MM.1S (cell line): Measurements from ENCODE around the gene TBC1D5.

ENCODE experiments used
- DNase-seq: peaks from one replicate; pipeline ENCODE4 v3.0.0-alpha.2; 2015
- H2AFZ ChIP-seq: fragments of 300-600 bp; sonication (generic); 2 replicates; pipeline ENCODE4 v1.6.0; 2016; ENCODE audit warnings: antibody characterized with exemption, low read length
- H3F3A ChIP-seq: fragments of 300-600 bp; sonication (generic); 2 replicates; pipeline ENCODE4 v1.6.1; 2016; ENCODE audit warnings: mild to moderate bottlenecking, antibody characterized with exemption, low read length, moderate library complexity, mixed read lengths; ENCODE audit not compliant: insufficient read depth
- H3K27ac ChIP-seq: fragments of 300-600 bp; sonication (generic); 2 replicates; pipeline ENCODE4 v1.5.1; 2016; ENCODE audit warnings: mild to moderate bottlenecking, low read length
- H3K27me3 ChIP-seq: fragments of 300-600 bp; sonication (generic); replicated peaks from 2 replicates; pipeline ENCODE4 v1.6.0; 2016; ENCODE audit warnings: low read length; ENCODE audit not compliant: insufficient read depth
- H3K36me3 ChIP-seq: fragments of 300-600 bp; sonication (generic); replicated peaks from 2 replicates; pipeline ENCODE4 v1.6.1; 2016; ENCODE audit warnings: mild to moderate bottlenecking, low read length, mixed read lengths; ENCODE audit not compliant: insufficient read depth
- H3K4me1 ChIP-seq: fragments of 300-600 bp; sonication (generic); 2 replicates; pipeline ENCODE4 v1.6.1; 2016; ENCODE audit warnings: low read length, mixed read lengths
- H3K4me2 ChIP-seq: fragments of 300-600 bp; sonication (generic); 2 replicates; pipeline ENCODE4 v1.6.0; 2016; ENCODE audit warnings: low read depth, low read length
- H3K4me3 ChIP-seq: fragments of 300-600 bp; sonication (generic); 2 replicates; pipeline ENCODE4 v1.5.1; 2016; ENCODE audit warnings: low read length, mixed read lengths
- H3K79me2 ChIP-seq: fragments of 300-600 bp; sonication (generic); 2 replicates; pipeline ENCODE4 v1.6.1; 2016; ENCODE audit warnings: mixed run types, low read length, mixed read lengths
- H3K9ac ChIP-seq: fragments of 300-600 bp; sonication (generic); 2 replicates; pipeline ENCODE4 v1.6.1; 2016; ENCODE audit warnings: low read length, mixed read lengths
- H3K9me2 ChIP-seq: fragments of 300-600 bp; sonication (generic); replicated peaks from 2 replicates; pipeline ENCODE4 v1.6.1; 2016; ENCODE audit warnings: mild to moderate bottlenecking, low read length, mixed read lengths; ENCODE audit not compliant: insufficient read depth
- H3K9me3 ChIP-seq: fragments of 300-600 bp; sonication (generic); replicated peaks from 2 replicates; pipeline ENCODE4 v1.6.1; 2016; ENCODE audit warnings: mild to moderate bottlenecking, low read length, mixed read lengths; ENCODE audit not compliant: insufficient read depth
- H4K20me1 ChIP-seq: fragments of 300-600 bp; sonication (generic); 2 replicates; pipeline ENCODE4 v1.6.1; 2016; ENCODE audit warnings: mild to moderate bottlenecking, low read length, moderate library complexity, mixed read lengths; ENCODE audit not compliant: insufficient read depth
- CTCF ChIP-seq: fragments of 300-600 bp; sonication (generic); IDR thresholded peaks from 2 replicates; pipeline ENCODE4 v1.5.1; 2016; ENCODE audit warnings: antibody characterized with exemption, low read length, mixed read lengths
- EZH2 ChIP-seq: fragments of 300-600 bp; sonication (generic); optimal IDR thresholded peaks from 2 replicates; pipeline ENCODE3; 2017; ENCODE audit warnings: low read depth, mild to moderate bottlenecking, antibody characterized with exemption, low read length, mixed read lengths
- EZH2phosphoT487 ChIP-seq: fragments of 300-600 bp; sonication (generic); IDR thresholded peaks from 2 replicates; pipeline ENCODE4 v1.6.1; 2018; ENCODE audit warnings: antibody characterized with exemption, low read length

TBC1D5 gene

GRCh38 chr3:17333893-17334292 lies 408.5 kb downstream of the TBC1D5 start:
- no peaks in the 10 kb centered on the region for H3K27me3 ChIP-seq
- no peaks in the 10 kb centered on the region for H3K36me3 ChIP-seq
- no peak overlapping the region for H3K4me2 ChIP-seq
- H3K4me3 ChIP-seq = no peak overlapping the region
- no peaks in the 10 kb centered on the region for H3K9me3 ChIP-seq
- no peaks in the 10 kb centered on the region for H3K9me2 ChIP-seq
- no peak for DNase-seq
- H3F3A ChIP-seq = no peaks in the 10 kb centered on the region
- no peaks in the 10 kb centered on the region for H3K4me1 ChIP-seq
- H3K9ac ChIP-seq = no peak overlapping the region
- H2AFZ ChIP-seq = no peak overlapping the region
- no peaks in the 10 kb centered on the region for H4K20me1 ChIP-seq
- H3K79me2 ChIP-seq = no peaks in the 10 kb centered on the region
- no peak overlapping the region for H3K27ac ChIP-seq
- no peak for TF ChIP-seq EZH2phosphoT487
- TF ChIP-seq EZH2 = no peak
- TF ChIP-seq CTCF = no peak

- no peak overlapping the region for H3K27ac ChIP-seq
- no peaks in the 10 kb centered on the region for H3K4me1 ChIP-seq
- H3K9me2 ChIP-seq = no peaks in the 10 kb centered on the region
- H4K20me1 ChIP-seq = no peaks in the 10 kb centered on the region
- no peaks in the 10 kb centered on the region for H3F3A ChIP-seq
- no peak overlapping the region for H3K4me2 ChIP-seq
- H3K79me2 ChIP-seq = no peaks in the 10 kb centered on the region
- no peak for DNase-seq
- no peak overlapping the region for H3K9ac ChIP-seq
- TF ChIP-seq EZH2phosphoT487 = no peak
- TF ChIP-seq CTCF = no peak
- no peak for TF ChIP-seq EZH2
- no peaks in the 10 kb centered on the region for H3K9me3 ChIP-seq
- no peak overlapping the region for H3K4me3 ChIP-seq
- H3K36me3 ChIP-seq = no peaks in the 10 kb centered on the region
- no peaks in the 10 kb centered on the region for H3K27me3 ChIP-seq
- H2AFZ ChIP-seq = no peak overlapping the region
Observed at GRCh38 chr3:17333446-17333845, 409.0 kb downstream of the TBC1D5 start.

GRCh38 chr3:17330660-17331059 lies 411.8 kb downstream of the TBC1D5 start:
- H3K79me2 ChIP-seq = no peaks in the 10 kb centered on the region
- no peak overlapping the region for H3K9ac ChIP-seq
- H3K27ac ChIP-seq = no peak overlapping the region
- no peaks in the 10 kb centered on the region for H3K9me2 ChIP-seq
- H3F3A ChIP-seq = no peaks in the 10 kb centered on the region
- H3K4me3 ChIP-seq = no peak overlapping the region
- TF ChIP-seq EZH2phosphoT487 = no peak
- no peak for TF ChIP-seq CTCF
- TF ChIP-seq EZH2 = no peak
- DNase-seq = no peak
- no peaks in the 10 kb centered on the region for H3K4me1 ChIP-seq
- H2AFZ ChIP-seq = no peak overlapping the region
- H4K20me1 ChIP-seq = no peaks in the 10 kb centered on the region
- no peaks in the 10 kb centered on the region for H3K9me3 ChIP-seq
- no peaks in the 10 kb centered on the region for H3K27me3 ChIP-seq
- H3K4me2 ChIP-seq = no peak overlapping the region
- H3K36me3 ChIP-seq = no peaks in the 10 kb centered on the region
